ENCODE measurements around the gene KAZN.
"Not testable (repeated sequence)": the region's sequence is repeated elsewhere in the genome, so short reads cannot be mapped to it uniquely, and the experiment has no call there.

Gene KAZN

DNA sequence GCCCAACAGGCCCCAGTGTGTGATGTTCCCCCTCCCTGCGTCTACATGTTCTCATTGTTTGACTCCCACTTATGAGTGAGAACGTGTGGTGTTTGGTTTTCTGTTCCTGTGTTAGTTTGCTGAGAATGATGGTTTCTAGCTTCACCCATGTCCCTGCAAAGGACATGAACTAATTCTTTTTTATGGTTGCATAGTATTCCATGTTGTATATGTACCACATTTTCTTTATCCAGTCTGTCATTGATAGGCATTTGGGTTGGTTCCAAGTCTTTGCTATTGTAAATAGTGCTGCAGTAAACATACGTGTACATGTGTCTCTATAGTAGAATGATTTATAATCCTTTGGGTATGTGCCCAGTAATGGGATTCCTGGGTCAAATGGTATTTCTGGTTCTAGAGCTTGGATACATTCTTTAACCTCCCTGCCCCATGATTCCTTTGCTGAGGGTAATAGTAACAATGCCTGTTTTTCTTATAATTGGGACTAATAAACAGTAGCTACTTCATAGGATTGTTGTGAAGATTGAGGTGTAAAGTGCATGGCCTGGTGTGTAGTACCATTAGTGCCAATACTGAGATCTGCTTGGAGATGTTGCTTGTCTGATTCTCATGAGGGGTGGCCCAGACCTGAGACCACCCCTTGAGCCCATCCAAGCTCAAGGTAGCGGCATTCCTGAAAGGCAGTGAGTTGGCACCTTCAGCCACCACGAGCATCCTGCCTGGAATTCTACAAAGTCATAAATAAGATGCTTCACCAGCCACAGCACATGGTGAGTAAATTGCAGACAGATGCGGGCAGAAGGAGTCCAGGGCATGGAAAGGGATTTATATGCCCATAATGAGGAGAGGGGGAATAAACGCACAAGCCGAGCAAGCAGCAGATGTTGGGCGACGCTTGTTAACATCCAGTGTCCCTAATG, 365.6 kb downstream of the KAZN start:
- FAIRE-seq: not testable (repeated sequence)

- FAIRE-seq: no peak
These were observed 366.2 kb downstream of the KAZN start for GRCh38 chr1:14964711-14965055.

DNA sequence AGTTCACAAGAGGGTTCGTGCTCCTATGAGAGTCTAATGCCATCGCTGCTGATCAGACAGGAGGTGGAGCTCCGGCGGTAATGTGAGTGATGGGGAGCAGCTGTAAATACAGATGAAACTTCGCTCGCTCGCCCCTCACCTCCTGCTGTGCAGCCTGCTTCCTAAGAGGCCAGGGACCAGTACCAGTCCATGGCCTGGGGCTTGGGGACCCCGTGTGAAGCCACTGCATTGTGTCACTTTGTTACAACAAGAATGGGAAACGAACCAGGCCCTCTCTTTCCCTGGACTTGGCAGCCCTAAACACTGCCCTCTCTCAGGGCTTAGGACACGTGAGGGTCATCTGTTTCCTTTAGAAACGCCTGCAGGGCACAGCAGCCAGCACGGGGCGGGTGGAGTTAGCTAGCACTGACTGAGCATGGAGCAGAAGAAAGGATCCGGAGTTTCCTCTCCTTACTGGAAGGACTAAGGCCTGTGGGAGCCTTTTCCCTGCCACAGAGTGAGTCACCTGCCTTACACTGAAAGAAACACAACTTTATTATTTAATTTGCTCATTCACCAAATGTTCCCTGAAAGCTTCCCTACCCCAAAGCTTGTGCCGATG, 369.9 kb downstream of the KAZN start:
- no peak for FAIRE-seq

GRCh38 chr1:14969006-14969405, 370.5 kb downstream of the KAZN start:
- no peak for FAIRE-seq

DNA sequence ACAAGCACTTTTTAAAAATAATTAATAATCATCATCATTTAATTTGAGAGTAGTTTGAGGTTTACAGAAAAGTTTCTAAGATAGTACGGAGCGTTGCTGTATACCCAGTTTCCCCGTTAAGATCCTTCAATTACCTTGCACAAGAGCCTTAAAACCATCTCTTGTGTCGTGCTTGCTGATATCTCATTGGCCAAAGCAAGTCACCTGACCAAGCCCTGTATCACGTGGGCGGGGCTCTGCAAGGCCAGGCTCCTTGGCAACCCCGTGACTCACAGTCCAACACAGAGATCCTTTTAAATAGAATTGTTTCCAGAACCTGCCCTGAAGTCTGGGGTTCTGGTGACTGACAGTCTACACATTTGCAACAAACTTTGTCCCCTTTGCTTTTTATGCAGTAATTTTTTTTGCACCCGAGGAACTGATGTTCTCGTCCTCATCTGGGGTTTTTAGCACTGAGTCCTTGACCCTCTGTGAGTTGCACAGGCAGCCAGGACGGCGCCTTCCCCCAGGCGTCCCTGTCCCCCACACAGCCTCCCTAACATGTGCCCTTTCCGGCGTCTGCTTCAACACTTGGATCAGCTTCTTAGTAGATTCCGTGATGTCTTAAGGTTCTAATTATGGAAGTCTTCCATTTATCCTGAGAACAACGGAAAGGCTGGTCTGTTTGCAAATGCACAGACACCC, 371.8 kb downstream of the KAZN start:
- FAIRE-seq: no peak

DNA sequence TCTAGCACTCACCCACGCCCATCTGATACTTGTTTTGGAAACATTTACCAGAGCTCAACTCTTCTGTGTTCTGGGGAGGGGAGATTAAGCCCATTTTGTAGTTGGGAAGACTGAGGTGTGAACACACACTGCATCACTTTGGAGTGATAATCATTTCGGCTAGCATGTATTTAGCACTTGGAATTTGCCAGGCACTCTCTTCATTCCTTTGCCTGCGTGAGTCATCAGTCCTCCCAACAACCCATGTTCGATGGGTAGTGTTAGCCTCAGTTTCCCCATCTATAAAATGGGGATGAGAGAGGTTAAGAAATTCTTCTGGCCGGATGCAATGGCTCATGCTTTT, 372.3 kb downstream of the KAZN start:
- no peak for FAIRE-seq

DNA sequence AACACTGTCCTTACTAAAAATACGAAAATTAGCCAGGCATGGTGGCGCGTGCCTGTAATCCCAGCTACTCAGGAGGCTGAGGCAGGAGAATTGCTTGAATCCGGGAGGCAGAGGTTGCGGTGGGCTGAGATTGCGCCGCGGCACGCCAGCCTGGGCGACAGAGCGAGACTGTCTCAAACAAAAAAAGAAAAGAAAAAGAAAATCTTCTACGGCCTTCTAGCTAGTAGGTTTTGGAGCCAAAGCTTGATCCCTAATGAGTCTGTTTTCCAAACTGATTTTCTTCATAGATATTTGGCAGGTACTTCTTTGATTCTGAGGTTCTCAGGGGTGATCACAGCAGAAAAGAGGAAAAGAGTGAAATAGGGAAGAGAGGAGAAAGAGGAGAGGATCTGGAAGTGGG, 372.7 kb downstream of the KAZN start:
- FAIRE-seq: no peak

- FAIRE-seq: no peak
These were observed 373.6 kb downstream of the KAZN start for GRCh38 chr1:14972107-14972506.

- FAIRE-seq: no peak
These were observed 375.3 kb downstream of the KAZN start for GRCh38 chr1:14973773-14974172.

GRCh38 chr1:14974361-14974760, 375.9 kb downstream of the KAZN start:
- FAIRE-seq: no peak

GRCh38 chr1:14975119-14975518, 376.6 kb downstream of the KAZN start:
- FAIRE-seq: no peak

GRCh38 chr1:14976256-14976655, 377.8 kb downstream of the KAZN start:
- no peak for FAIRE-seq

- FAIRE-seq: no peak
These were observed 378.9 kb downstream of the KAZN start for GRCh38 chr1:14977338-14977931.

DNA sequence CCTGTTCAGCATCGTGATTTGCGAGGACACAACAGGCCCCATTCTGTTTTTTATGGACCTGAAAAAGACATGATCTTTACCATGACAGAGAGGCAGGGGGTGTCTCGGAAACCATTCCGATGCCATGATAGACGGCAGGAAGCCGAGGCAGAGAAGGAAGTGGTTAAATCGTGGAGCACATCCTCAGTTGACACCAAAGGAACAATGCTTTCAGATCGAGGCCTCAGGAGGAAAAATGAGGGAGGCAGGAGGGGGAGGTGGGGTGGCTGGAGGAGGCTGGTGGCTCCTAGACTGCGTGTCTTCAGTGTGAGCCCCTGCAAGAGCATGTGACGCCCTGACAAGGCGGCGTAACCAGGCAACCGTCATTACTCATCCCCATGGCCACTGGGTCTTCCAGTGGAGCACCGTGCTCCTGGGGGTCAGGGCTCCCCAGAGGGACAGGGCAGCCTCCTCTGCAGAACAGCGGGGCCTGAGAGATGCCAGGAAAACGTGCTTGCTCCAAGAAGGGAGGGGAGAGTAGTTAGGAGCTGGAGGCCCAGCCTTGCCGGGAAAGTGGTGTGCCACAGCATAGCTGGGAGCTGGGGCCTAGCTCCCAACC, 382.2 kb downstream of the KAZN start:
- no peak for FAIRE-seq

- FAIRE-seq: no peak
These were observed 383.5 kb downstream of the KAZN start for GRCh38 chr1:14982029-14982428.

DNA sequence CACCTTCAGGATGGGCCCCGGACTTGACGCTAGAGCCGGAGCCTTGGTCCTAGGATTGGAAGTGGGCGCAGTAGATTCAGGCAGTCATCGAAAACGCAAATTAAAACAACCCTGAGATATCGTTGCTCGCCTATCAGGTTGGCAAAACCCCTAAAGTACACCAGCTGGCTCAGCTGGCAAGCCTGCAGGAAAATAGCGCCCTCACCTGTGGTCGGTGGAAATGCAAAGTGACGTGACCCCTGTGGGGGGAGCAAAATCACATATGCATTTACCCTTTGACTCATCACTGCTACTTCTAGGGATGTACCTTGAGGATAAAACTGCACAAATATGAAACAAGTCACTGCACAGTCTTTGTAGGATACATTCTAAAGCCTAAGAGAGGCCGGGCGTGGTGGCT, 384.8 kb downstream of the KAZN start:
- no peak for FAIRE-seq

GRCh38 chr1:14986168-14986567, 387.7 kb downstream of the KAZN start:
- FAIRE-seq: no peak

DNA sequence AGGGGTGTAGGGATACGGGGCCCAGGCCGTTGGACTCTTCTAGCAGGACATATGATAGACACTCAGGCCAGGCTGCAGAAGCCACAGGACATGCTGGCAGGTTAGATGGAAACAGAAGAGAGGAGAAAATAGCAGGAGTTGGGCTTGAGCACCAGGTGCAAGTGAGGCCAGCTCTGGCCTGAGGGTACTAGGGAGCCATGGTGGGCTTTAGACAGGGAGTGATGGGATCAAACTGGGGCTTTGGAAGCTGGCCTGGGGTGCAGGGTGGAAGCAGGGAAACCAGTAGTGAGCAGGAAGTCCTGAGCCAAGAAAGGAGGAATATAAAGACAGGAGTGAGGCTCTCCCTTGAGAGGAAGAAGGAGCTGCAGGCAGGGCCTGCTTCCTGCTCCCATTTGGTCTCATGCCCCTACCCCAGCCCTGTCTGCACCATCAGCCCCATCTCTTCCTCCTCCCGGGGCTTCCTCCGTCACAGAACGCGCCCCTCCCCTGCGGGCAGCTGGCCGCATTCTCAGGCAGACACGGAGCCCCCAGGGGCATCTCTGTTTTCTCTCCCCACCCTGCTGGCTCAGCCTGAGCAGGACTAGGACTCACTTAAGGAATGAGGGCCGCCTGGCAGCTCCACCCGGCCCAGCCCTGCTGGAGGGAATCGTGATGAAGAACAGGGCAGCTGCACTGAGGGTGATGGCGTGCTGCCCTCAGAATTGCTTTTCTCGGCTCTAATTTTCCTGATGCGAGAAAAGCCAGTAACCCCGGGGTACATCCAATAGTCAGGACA, 389.5 kb downstream of the KAZN start:
- FAIRE-seq: no peak

GRCh38 chr1:14988636-14989035, 390.2 kb downstream of the KAZN start:
- no peak for FAIRE-seq

DNA sequence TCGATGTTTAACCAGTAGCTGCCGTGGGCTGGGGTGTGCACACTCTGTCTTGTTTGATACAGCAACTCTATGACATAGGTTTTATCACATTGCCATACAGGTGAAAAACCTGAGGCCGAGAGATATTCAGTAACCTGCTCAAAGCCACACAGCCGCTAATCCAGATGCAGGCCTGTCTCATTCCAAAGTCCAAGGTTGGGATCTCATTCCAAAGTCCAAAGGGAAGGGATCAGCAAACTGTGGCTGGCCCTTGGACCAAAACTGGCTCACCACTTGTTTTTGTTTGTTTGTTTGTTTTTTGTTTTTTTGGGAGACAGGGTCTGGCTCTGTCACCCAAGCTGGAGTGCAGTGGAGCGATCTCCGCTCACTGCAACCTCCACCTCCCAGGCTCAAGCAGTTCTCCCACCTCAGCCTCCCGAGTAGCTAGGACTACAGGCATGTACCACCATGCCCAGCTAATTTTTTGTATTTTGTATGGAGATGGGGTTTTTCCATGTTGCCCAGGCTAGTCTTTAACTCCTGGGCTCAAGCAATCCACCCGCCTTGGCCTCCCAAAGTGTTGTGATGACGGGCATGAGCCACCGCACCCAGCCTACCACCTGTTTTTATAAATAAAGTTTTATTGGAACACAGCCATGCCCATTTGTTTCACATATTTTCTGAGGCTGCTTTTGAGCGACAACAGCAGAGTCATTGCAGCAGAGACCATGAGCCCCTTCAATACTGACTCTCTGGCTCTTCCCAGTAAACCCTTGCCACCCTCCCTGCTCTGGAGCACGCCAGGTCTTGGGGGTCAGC, 391.6 kb downstream of the KAZN start:
- no peak for FAIRE-seq

- no peak for FAIRE-seq
These were observed 394.9 kb downstream of the KAZN start for GRCh38 chr1:14993414-14993813.

DNA sequence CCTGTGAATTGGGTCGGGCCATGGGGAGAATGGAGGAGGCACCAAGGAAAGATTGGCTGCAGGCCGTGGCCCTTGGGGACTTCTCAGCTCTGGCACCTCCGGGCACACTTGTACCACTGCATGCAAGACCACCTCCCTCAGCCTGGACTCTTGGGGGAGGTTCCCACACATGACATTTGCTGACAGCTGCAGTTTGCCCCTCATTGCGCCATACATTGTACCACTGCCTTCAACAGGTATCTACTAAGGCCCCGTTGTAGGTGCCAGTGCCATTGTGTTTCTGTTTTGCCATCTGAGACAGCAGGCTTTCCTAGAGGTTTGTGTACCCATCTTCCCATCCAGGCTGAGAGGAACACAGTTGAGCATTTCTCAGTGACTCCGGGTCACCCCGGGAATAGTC, 395.7 kb downstream of the KAZN start:
- FAIRE-seq: no peak
